ENCODE results near the gene CASKIN1.

CASKIN1 gene

GRCh38 chr16:2156849-2157224, 39.6 kb downstream of the CASKIN1 start:
- no peak for DNase-seq (ENCODE audit: low read depth)

GRCh38 chr16:2155977-2156848, 40.2 kb downstream of the CASKIN1 start:
- no peak for DNase-seq (ENCODE audit: low read depth)

GRCh38 chr16:2155091-2155950, 41.1 kb downstream of the CASKIN1 start, which contains the start of gene TRAF7:
Gene TRAF7, plus strand, starts transcription at chr16:2155782. Its CDS starts 8,139 bp downstream, at chr16:2163921.
- peak; percentile 94 for DNase-seq (ENCODE audit: low read depth)

- DNase-seq (ENCODE audit: low read depth): no peak
These were observed 41.8 kb downstream of the CASKIN1 start for GRCh38 chr16:2154533-2155090.

- DNase-seq (ENCODE audit: low read depth): no peak
These were observed 43.5 kb downstream of the CASKIN1 start for GRCh38 chr16:2152695-2153506.

GRCh38 chr16:2151188-2152091, 45.0 kb downstream of the CASKIN1 start:
- no peak for DNase-seq (ENCODE audit: low read depth)

GRCh38 chr16:2150418-2151187, 45.8 kb downstream of the CASKIN1 start:
- DNase-seq (ENCODE audit: low read depth): no peak

GRCh38 chr16:2149630-2150417, 46.6 kb downstream of the CASKIN1 start:
- DNase-seq (ENCODE audit: low read depth): no peak

GRCh38 chr16:2148714-2149629, 47.4 kb downstream of the CASKIN1 start:
- DNase-seq (ENCODE audit: low read depth): no peak

GRCh38 chr16:2147981-2148671, 48.3 kb downstream of the CASKIN1 start, which contains the start of gene RAB26:
Gene RAB26, plus strand, starts transcription at chr16:2148625. Its CDS starts 159 bp downstream, at chr16:2148784.
- DNase-seq (ENCODE audit: low read depth): peak; percentile 32

GRCh38 chr16:2147378-2147777, 49.0 kb downstream of the CASKIN1 start:
- no peak for DNase-seq (ENCODE audit: low read depth)

- DNase-seq (ENCODE audit: low read depth): no peak
These were observed 50.6 kb downstream of the CASKIN1 start for GRCh38 chr16:2145843-2146242.

- no peak for DNase-seq (ENCODE audit: low read depth)
These were observed 52.4 kb downstream of the CASKIN1 start for GRCh38 chr16:2143878-2144485.

- no peak for DNase-seq (ENCODE audit: low read depth)
These were observed 53.2 kb downstream of the CASKIN1 start for GRCh38 chr16:2142942-2143877.

- peak; percentile 96 for DNase-seq (ENCODE audit: low read depth)
These were observed 60.5 kb downstream of the CASKIN1 start, which contains the start of gene PKD1 for GRCh38 chr16:2135770-2136490. Gene PKD1, minus strand, starts transcription at chr16:2135898. Its CDS starts 209 bp downstream, at chr16:2135689.
